Tibial artery (tissue), 4 donors: ENCODE results near the gene B3GAT3.

Source experiments
- DNase-seq, 2 donors: peaks; one replicate each; pipeline ENCODE4 v3.0.0-alpha.2; 2019
- H3K27ac ChIP-seq, 2 donors: fragments of 200-600 bp; sonication (generic) in 1 of 2; 1 replicate in 1 of 2; 2 replicates in 1 of 2; pipeline ENCODE4 v1.5.1; 2018 to 2019; ENCODE audit warnings: mild to moderate bottlenecking in 1 of 2
- H3K27me3 ChIP-seq, 2 donors: fragments of 200-600 bp; sonication (generic) in 1 of 2; one replicate each; pipeline versions ENCODE4 v1.5.1 to v1.6.0; 2016 to 2019
- H3K36me3 ChIP-seq, 3 donors: fragments of 200-600 bp; sonication (generic) in 2 of 3; one replicate each; pipeline ENCODE4 v1.5.1; 2016 to 2019; ENCODE audit warnings: mild to moderate bottlenecking in 2 of 3
- H3K4me1 ChIP-seq, 4 donors: fragments of 200-600 bp; sonication (generic) in 2 of 4; 1 replicate in 3 of 4; 2 replicates in 1 of 4; pipeline ENCODE4 v1.5.1; 2016 to 2019
- H3K4me3 ChIP-seq, 2 donors: fragments of 200-600 bp; sonication (generic) in 1 of 2; 1 replicate in 1 of 2; 2 replicates in 1 of 2; pipeline ENCODE4 v1.5.1; 2018 to 2019; ENCODE audit warnings: mild to moderate bottlenecking in 2 of 2
- H3K9me3 ChIP-seq, 3 donors: fragments of 200-600 bp; sonication (generic) in 1 of 3; one replicate each; pipeline ENCODE4 v1.5.1; 2016 to 2019
- CTCF ChIP-seq, 2 experiments: fragments of 200-600 bp in 1 of 2; fragments of 450-650 bp in 1 of 2; IDR thresholded peaks; one replicate each; pipeline ENCODE4 v1.5.1; 2017 to 2019; ENCODE audit warnings: antibody characterized with exemption in 2 of 2, mild to moderate bottlenecking in 1 of 2, moderate library complexity in 1 of 2
- intact Hi-C: fragments of 100-400 bp; cut with DNase I; formaldehyde crosslinking; loops from one replicate; pipeline ENCODE4 v1.15.0; 2023; ENCODE audit warnings: low total_unique reads

B3GAT3 gene

GRCh38 chr11:62601122-62601371 lies 20.7 kb downstream of the B3GAT3 start:
- peaks cover 31 to 52% (median 39%) of the 10 kb centered on the region in 3 donors for H3K36me3 ChIP-seq
- peak overlapping the region; percentile 98 to 99 for H3K27ac ChIP-seq
- intact Hi-C loops, result no loop called here
- H3K4me1 ChIP-seq, result peaks cover 7 to 43% (median 31%) of the 10 kb centered on the region in 4 donors
- H3K9me3 ChIP-seq, result no peaks in the 10 kb centered on the region
- H3K27me3 ChIP-seq, result no peaks in the 10 kb centered on the region
- DNase-seq, result peak; percentile 49 to 82
- no peak for TF ChIP-seq CTCF (IDR thresholded peaks at IDR 0.05)
- H3K4me3 ChIP-seq, result peak overlapping the region; percentile 96 to 99

GRCh38 chr11:62600367-62601121 lies 21.2 kb downstream of the B3GAT3 start:
- Histone ChIP-seq H3K4me1 (peaks cover 7 to 43% (median 31%) of the 10 kb centered on the region in 4 donors), H3K9me3 (no peaks in the 10 kb centered on the region), H3K4me3 (peak overlapping the region; percentile 96 to 99), H3K27me3 (no peaks in the 10 kb centered on the region), H3K27ac (peak overlapping the region; percentile 98 to 99), H3K36me3 (peaks cover 31 to 52% (median 39%) of the 10 kb centered on the region in 3 donors)
- no peak for TF ChIP-seq CTCF (IDR thresholded peaks at IDR 0.05)
- intact Hi-C loops, result no loop called here
- DNase-seq, result no peak

GRCh38 chr11:62599901-62600300 lies 21.9 kb downstream of the B3GAT3 start:
- Histone ChIP-seq H3K4me3 (peak overlapping the region; percentile 96 to 99), H3K27me3 (no peaks in the 10 kb centered on the region), H3K4me1 (peaks cover 7 to 43% (median 31%) of the 10 kb centered on the region in 4 donors), H3K27ac (peak overlapping the region; percentile 98 to 99), H3K9me3 (no peaks in the 10 kb centered on the region), H3K36me3 (peaks cover 34 to 52% (median 39%) of the 10 kb centered on the region in 3 donors)
- intact Hi-C loops, result loop anchor here (10.0 kb wide), 1 partner anchor 55 kb away; the partner anchor contains the start of gene AHNAK
- no peak for DNase-seq
- no peak for TF ChIP-seq CTCF (IDR thresholded peaks at IDR 0.05)

- H3K36me3 ChIP-seq, result peaks cover 42 to 52% (median 44%) of the 10 kb centered on the region in 3 donors
- peak; percentile 97 to 98 for DNase-seq
- no peak for TF ChIP-seq CTCF (IDR thresholded peaks at IDR 0.05)
- peak overlapping the region; percentile 96 to 99 for H3K4me3 ChIP-seq
- intact Hi-C loops, result loop anchor here (10.0 kb wide), 1 partner anchor 54 kb away; the partner anchor contains the start of gene AHNAK
- H3K27me3 ChIP-seq, result no peaks in the 10 kb centered on the region
- peaks cover 7 to 43% (median 31%) of the 10 kb centered on the region in 4 donors for H3K4me1 ChIP-seq
- H3K27ac ChIP-seq, result peak overlapping the region; percentile 98 to 99
- H3K9me3 ChIP-seq, result no peaks in the 10 kb centered on the region
Measured at GRCh38 chr11:62599069-62599696, 22.6 kb downstream of the B3GAT3 start.

- H3K4me1 ChIP-seq, result peaks cover 7 to 44% (median 34%) of the 10 kb centered on the region in 4 donors
- no peak overlapping the region for H3K27ac ChIP-seq
- H3K36me3 ChIP-seq, result peaks cover 48 to 54% (median 50%) of the 10 kb centered on the region in 3 donors
- no peak for TF ChIP-seq CTCF (IDR thresholded peaks at IDR 0.05)
- intact Hi-C loops, result loop anchor here (10.0 kb wide), 1 partner anchor 50 kb away; the partner anchor contains the start of gene AHNAK
- no peak overlapping the region for H3K4me3 ChIP-seq
- H3K27me3 ChIP-seq, result no peaks in the 10 kb centered on the region
- DNase-seq, result no peak
- no peaks in the 10 kb centered on the region for H3K9me3 ChIP-seq
Measured at GRCh38 chr11:62595124-62595523, 26.7 kb downstream of the B3GAT3 start.
